ENCODE results near the gene MPPED2.

MPPED2 gene

DNA sequence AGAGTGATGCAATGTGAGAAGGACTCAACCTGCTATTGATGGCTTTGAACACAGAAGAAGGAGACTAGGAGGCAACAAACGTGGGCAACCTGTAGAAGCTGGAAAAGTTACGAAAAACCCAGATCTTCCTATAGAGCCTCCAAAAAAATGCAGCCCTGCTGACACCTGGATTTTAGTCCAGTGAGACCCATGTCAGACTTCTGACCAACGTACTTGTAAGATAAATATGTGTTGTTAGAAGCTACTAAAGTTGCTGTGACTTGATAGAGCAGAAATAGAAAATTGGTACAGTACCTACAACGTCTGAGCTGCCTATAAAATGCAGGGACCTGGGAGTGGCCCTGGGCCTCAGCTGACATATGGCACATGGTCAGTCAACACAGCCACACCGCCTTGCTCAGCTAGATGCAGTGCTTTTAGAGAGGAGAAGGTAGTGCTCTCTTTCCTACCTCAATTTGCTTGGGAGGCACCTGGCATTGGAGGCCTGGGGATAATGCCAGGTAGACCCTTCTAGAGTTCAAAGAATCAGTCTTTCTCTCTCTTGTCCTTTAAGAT, 165.8 kb downstream of the MPPED2 start:
- DNase-seq (ENCODE audit: low read depth) = no peak

GRCh38 chr11:30414806-30415205, 171.3 kb downstream of the MPPED2 start:
- DNase-seq (ENCODE audit: low read depth) = no peak

- no peak for DNase-seq (ENCODE audit: low read depth)
Measured at GRCh38 chr11:30414244-30414643, 171.9 kb downstream of the MPPED2 start.

DNA sequence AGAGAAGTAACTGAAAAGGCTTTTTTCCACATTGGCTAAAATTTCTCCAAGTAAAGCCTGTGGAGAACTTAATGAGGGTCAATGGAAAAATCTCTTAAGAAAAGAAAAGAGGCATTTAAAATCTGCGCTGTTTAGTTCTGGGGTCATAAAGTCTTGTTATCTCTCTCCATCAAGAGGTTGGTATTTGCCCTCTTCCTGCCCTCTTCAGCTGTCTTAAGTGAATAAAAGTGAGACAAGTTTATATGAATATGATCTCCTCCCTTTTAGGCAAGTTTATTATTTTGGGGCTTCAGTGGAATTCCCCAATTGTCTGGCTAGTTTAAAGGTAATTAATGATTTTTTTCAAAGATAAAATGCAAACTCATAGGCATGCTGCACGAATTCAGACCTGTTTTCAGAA, 173.6 kb downstream of the MPPED2 start:
- no peak for DNase-seq (ENCODE audit: low read depth)

GRCh38 chr11:30411383-30411782, 174.8 kb downstream of the MPPED2 start:
- no peak for DNase-seq (ENCODE audit: low read depth)

DNA sequence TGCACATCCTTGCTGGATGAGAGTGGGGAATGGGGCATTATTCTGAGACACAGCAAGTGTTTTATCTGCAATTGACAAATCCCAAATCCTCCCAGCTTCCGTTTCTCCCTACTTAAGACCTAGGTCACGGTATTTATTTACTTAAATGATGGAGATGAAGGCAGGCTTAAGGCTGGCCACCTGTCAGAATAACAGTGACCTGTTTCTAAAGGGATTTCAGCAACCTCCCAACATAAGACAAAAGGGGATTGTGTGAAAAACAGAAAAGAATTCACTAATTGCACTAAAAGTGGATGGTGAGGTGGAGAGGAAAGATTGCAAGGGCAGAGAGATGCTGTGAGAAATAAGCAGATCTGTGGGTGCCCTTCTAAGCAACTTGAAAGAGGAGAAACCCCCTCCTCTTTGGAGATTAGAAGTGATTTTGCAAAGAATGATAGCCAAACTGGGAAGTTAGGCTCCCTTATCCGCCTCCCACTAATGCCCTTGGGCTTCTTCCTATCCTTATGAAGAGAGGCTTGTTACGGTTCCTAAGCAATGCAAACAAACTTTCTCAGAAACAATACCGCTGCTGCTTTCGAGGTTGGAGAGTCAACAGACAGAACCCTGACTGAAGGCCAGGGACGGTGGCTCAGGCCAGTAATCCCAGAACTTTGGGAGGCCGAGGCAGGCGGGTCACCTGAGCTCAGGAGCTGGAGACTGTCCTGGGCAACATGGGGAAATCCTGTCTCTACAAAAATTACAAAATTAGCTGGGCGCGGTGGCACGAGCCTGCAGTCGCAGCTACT, 179.0 kb downstream of the MPPED2 start:
- no peak for DNase-seq (ENCODE audit: low read depth)

GRCh38 chr11:30405385-30405784, 180.8 kb downstream of the MPPED2 start:
- no peak for DNase-seq (ENCODE audit: low read depth)

- DNase-seq (ENCODE audit: low read depth) = no peak
Measured at GRCh38 chr11:30404136-30404535, 182.0 kb downstream of the MPPED2 start.

- DNase-seq (ENCODE audit: low read depth) = no peak
Measured at GRCh38 chr11:30395751-30396150, 190.4 kb downstream of the MPPED2 start.

- no peak for DNase-seq (ENCODE audit: low read depth)
Measured at GRCh38 chr11:30393012-30393411, 193.1 kb downstream of the MPPED2 start.

- DNase-seq (ENCODE audit: low read depth) = no peak
Measured at GRCh38 chr11:30392221-30392784, 193.8 kb downstream of the MPPED2 start.

DNA sequence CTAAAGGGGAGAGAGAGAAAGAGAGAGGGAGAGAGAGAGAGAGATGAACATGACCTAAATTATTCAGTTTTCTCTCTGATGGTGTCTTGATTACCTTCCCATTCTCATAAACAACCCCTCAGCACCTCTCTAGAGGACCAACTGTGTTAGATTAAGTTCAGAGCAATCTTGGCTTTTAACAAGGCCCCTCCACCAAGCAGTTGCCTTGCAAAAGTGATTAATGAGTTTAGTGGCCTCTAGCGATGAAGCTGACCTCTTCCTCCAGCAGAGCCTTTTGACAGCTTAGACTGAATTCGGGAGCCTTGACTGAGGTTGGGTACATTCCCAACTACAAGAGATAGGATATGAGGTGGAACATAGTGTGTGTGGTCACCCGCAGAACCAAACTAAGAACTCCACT, 197.2 kb downstream of the MPPED2 start:
- DNase-seq (ENCODE audit: low read depth) = no peak

- DNase-seq (ENCODE audit: low read depth) = no peak
Measured at GRCh38 chr11:30387891-30388861, 198.0 kb downstream of the MPPED2 start.

DNA sequence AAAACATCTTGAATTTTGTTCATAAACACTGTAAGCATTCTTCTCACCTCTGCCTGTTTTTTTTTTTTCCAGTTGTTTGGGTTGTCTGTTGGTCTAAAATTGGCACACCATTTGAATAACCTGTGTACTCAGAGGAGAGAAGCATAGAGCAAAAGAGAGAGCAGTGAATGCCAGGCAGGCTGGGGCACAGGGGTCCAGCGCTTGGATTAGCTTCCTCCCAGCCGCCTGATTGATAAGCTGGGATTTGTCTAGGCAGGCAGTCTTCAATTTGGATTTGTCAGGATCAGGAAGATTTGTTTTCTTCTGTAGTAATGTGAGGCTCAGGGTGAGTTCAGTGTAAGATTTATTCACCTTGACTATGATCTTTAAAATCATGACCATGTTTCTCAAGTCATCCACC, 204.3 kb downstream of the MPPED2 start:
- no peak for DNase-seq (ENCODE audit: low read depth)

GRCh38 chr11:30380846-30381245, 205.3 kb downstream of the MPPED2 start:
- DNase-seq (ENCODE audit: low read depth) = no peak

DNA sequence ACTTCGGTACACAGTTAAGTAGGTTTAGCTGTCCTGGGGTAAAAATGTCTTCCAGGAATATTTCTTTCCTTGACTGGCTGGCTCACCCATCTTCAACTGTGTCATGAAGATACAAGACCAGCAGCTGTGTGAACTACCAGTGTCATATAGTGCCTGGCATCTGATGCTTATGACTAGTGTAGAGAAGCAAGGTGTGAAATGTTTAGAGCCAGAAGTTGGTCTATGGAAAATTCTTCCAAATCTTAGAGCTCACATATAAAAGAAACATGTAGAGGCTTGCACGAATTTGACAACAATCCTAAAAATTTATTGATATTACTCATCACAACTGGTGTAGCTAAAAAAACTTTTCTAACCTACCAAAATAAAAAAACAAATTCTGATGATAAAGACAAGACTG, 208.8 kb downstream of the MPPED2 start:
- DNase-seq (ENCODE audit: low read depth) = no peak

- no peak for DNase-seq (ENCODE audit: low read depth)
Measured at GRCh38 chr11:30370164-30370563, 216.0 kb downstream of the MPPED2 start.

- no peak for DNase-seq (ENCODE audit: low read depth)
Measured at GRCh38 chr11:30368394-30368793, 217.8 kb downstream of the MPPED2 start.

DNA sequence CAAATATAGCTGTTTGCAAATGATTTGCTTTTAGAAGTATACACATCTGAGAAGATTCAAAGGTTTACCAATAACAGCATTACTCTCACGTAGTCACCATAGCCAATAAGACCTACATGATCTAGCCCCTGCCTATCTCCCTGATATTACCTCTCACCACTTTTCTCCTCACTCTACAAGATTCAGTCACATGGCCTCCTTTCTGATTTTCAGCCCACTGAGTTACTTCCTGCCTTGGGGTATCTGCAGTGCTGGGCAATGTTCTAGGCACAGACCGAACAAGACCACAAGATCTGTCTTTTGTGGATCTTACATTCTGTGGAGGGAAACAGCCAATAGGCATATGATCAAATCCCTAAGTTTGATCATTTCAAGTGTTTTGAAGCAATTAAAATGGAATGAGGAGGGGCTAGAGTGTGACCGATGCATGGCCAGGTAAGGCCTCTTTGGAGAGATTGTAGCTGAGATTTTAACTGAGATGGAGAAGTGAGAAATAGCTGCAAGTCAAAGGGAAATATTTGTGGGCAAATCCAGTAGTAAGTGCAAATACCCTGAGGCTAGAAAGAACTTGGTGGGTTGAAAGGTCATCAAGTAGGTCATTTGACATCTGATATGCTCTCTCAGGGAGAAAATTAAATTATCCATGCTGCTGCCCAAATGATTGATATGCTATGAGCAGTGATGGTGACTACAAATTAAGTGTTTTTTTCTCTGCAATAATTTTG, 220.2 kb downstream of the MPPED2 start:
- DNase-seq (ENCODE audit: low read depth) = no peak

GRCh38 chr11:30364837-30365482, 221.2 kb downstream of the MPPED2 start:
- DNase-seq (ENCODE audit: low read depth) = no peak

DNA sequence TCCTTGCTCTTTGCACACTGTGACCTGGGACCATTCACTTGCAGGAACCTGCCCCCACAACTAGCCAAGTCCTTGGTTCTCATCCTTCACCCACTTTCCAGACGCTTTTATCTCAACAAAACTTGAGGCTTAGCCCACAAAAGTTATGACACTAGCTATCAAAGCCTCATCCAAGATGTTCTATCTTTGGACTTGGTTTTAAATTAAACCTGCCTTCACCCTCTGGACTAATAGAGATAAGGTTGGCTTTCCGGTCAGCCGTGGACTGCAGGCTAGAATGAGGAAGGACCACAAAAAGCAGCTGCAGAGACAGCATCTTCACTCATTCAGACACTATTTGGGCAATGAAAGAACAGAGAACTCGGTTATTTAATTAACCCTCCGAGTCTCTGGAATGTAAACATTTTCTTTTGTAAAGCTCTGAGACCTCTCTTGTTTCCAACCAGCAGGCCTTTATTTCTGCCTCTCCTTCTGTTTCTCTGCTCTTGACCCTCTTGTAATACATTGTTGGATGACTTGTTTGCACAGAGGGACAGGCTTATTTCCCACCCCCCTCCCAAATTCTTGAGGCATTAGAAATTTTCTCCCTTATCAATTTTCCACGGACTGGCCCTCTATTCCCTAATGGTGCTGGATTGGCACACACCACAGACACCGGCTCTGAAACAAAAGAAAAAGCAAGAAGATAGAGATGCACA, 221.9 kb downstream of the MPPED2 start:
- DNase-seq (ENCODE audit: low read depth) = no peak
